CD8-positive, alpha-beta memory T cell (primary cell): Measurements from ENCODE around the gene MRM1. TPM values are rescaled to one million over a fixed set of nuclear protein-coding genes. Genes with fewer than 3 reads are reported as not detected.
"Not testable (repeated sequence)": the region's sequence is repeated elsewhere in the genome, so short reads cannot be mapped to it uniquely, and the experiment has no call there.

ENCODE experiments used
- CTCF ChIA-PET: fragments of 350-600 bp; sonication (Branson Sonifier 250); formaldehyde crosslinking; loops from one replicate; lab custom pipeline; 2021; ENCODE audit warnings: antibody characterized with exemption; lab: Charles Lee
- POLR2A ChIA-PET: fragments of 350-600 bp; sonication (Branson Sonifier 250); formaldehyde crosslinking; loops from one replicate; lab custom pipeline; 2021; ENCODE audit warnings: antibody characterized with exemption; lab: Charles Lee
- DNase-seq, 5 donors: peaks; one replicate each; pipeline versions ENCODE4 v3.0.0 to v3.0.0-alpha.2; 2020 to 2022; ENCODE audit warnings: mixed read lengths in 1 of 5
- H3K27ac ChIP-seq: one replicate; pipeline ENCODE4 v1.7.0; 2013; ENCODE audit warnings: low read depth, mild to moderate bottlenecking, low read length, moderate library complexity
- H3K27me3 ChIP-seq: 2 replicates; pipeline ENCODE4 v1.7.0; 2013; ENCODE audit warnings: low read length, mild to moderate bottlenecking; ENCODE audit not compliant: insufficient read depth, poor library complexity, severe bottlenecking
- H3K36me3 ChIP-seq: 2 replicates; pipeline ENCODE4 v1.7.0; 2013; ENCODE audit warnings: mild to moderate bottlenecking, low read length, moderate library complexity; ENCODE audit not compliant: insufficient read depth
- H3K4me1 ChIP-seq: 2 replicates; pipeline ENCODE4 v1.7.0; 2013; ENCODE audit warnings: mild to moderate bottlenecking, low read length, moderate library complexity; ENCODE audit not compliant: insufficient read depth
- H3K4me3 ChIP-seq: 2 replicates; pipeline ENCODE4 v1.7.0; 2013; ENCODE audit warnings: mild to moderate bottlenecking, low read length
- H3K9me3 ChIP-seq: 2 replicates; pipeline ENCODE4 v1.7.0; 2013; ENCODE audit warnings: mild to moderate bottlenecking, low read length
- H3K27ac Mint-ChIP-seq, 8 donors: one replicate each; pipeline ENCODE4 v1.8.0; 2020 to 2021; ENCODE audit warnings: mixed read lengths in 8 of 8, mild to moderate bottlenecking in 6 of 8, inconsistent platforms in 3 of 8, moderate library complexity in 3 of 8
- H3K27me3 Mint-ChIP-seq, 2 donors: one replicate each; pipeline ENCODE4 v1.8.0; 2020 to 2021; ENCODE audit warnings: mixed read lengths in 2 of 2, mild to moderate bottlenecking in 1 of 2, moderate library complexity in 1 of 2
- H3K36me3 Mint-ChIP-seq, 3 donors: one replicate each; pipeline ENCODE4 v1.8.0; 2020 to 2021; ENCODE audit warnings: mixed read lengths in 3 of 3, inconsistent platforms in 1 of 3, mild to moderate bottlenecking in 1 of 3
- H3K4me1 Mint-ChIP-seq, 3 donors: one replicate each; pipeline ENCODE4 v1.8.0; 2020 to 2021; ENCODE audit warnings: mixed read lengths in 3 of 3, inconsistent platforms in 1 of 3, mild to moderate bottlenecking in 1 of 3
- H3K4me3 Mint-ChIP-seq, 7 donors: one replicate each; pipeline ENCODE4 v1.8.0; 2020 to 2021; ENCODE audit warnings: mixed read lengths in 7 of 7, mild to moderate bottlenecking in 6 of 7, moderate library complexity in 4 of 7, inconsistent platforms in 2 of 7
- H3K9me3 Mint-ChIP-seq, 5 donors: one replicate each; pipeline ENCODE4 v1.8.0; 2020 to 2022; ENCODE audit warnings: mixed read lengths in 5 of 5, mild to moderate bottlenecking in 3 of 5, moderate library complexity in 2 of 5, inconsistent platforms in 1 of 5
- polyA plus RNA-seq: library from polyadenylated mRNA; unstranded; fragments of 300-500 nt; fragmentation: Illumina TruSeq; gene quantifications from one replicate; pipeline ENCODE4 v1.2.3, GENCODE V29; 2021
- total RNA-seq, 2 experiments: library from RNA; stranded (reverse); gene quantifications; one replicate each; pipeline ENCODE4 v1.2.3, GENCODE V29; 2021

MRM1 gene
- total and polyA plus RNA-seq, 3 experiments from 2014 or later, result 5.3 to 24.9 (median 24.7) TPM

- Mint-ChIP-seq H3K36me3 (peaks cover 0 to 11% (median 2%) of the 10 kb centered on the region in 3 donors), H3K4me3 (peak overlapping the region; percentile 88 to 94 (median 92)), H3K27me3 (peaks cover 0 to 2% of the 10 kb centered on the region in 2 donors), H3K27ac (peak overlapping the region in 7 of 8 donors; percentile 46 to 92 (median 72)), H3K4me1 (peaks cover 37 to 49% (median 45%) of the 10 kb centered on the region in 3 donors), H3K9me3 (no peaks in the 10 kb centered on the region)
- Histone ChIP-seq H3K4me3 (peak overlapping the region; percentile 97), H3K36me3 (no peaks in the 10 kb centered on the region), H3K4me1 (peaks cover 28% of the 10 kb centered on the region), H3K27ac (peak overlapping the region; percentile 76), H3K27me3 (no peaks in the 10 kb centered on the region), H3K9me3 (no peaks in the 10 kb centered on the region)
- ChIA-PET CTCF (interaction anchor here (0.7 to 3.9 kb wide), 20 partner anchors 9 to 1190 kb away, joined by 3 to 24 read pairs (median 5); partner anchors contain the start of genes MYO19 and PIGW), POLR2A (interaction anchor here (0.5 to 2.4 kb wide), 9 partner anchors 9 to 347 kb away, joined by 3 to 8 read pairs (median 5); partner anchors contain the start of genes AATF, DHRS11, MYO19 and PIGW)
- peak in 1 of 5 donors; percentile 11 for DNase-seq
Measured at GRCh38 chr17:36602030-36602748, 806 bp downstream of the MRM1 start.

GRCh38 chr17:36602924-36603384, 1.6 kb downstream of the MRM1 start:
- ChIA-PET POLR2A (interaction anchor here (0.7 to 2.4 kb wide), 3 partner anchors 12 to 68 kb away, joined by 4 to 8 read pairs (median 5); partner anchors contain the start of genes DHRS11, MYO19 and PIGW), CTCF (interaction anchor here (0.6 to 3.9 kb wide), 23 partner anchors 8 to 1189 kb away, joined by 3 to 24 read pairs (median 5); partner anchors contain the start of genes AATF, MYO19 and PIGW)
- Mint-ChIP-seq H3K9me3 (no peaks in the 10 kb centered on the region), H3K4me3 (peak overlapping the region; percentile 88 to 94 (median 92)), H3K27ac (peak overlapping the region in 6 of 8 donors; percentile 48 to 74 (median 62)), H3K36me3 (peaks cover 0 to 15% (median 4%) of the 10 kb centered on the region in 3 donors), H3K27me3 (peaks cover 0 to 2% of the 10 kb centered on the region in 2 donors), H3K4me1 (peaks cover 39 to 54% (median 49%) of the 10 kb centered on the region in 3 donors)
- Histone ChIP-seq H3K4me1 (peaks cover 28% of the 10 kb centered on the region), H3K9me3 (no peaks in the 10 kb centered on the region), H3K27me3 (no peaks in the 10 kb centered on the region), H3K36me3 (no peaks in the 10 kb centered on the region), H3K27ac (peak overlapping the region; percentile 76), H3K4me3 (peak overlapping the region; percentile 97)
- DNase-seq, result peak; percentile 52 to 80 (median 67)

DNA sequence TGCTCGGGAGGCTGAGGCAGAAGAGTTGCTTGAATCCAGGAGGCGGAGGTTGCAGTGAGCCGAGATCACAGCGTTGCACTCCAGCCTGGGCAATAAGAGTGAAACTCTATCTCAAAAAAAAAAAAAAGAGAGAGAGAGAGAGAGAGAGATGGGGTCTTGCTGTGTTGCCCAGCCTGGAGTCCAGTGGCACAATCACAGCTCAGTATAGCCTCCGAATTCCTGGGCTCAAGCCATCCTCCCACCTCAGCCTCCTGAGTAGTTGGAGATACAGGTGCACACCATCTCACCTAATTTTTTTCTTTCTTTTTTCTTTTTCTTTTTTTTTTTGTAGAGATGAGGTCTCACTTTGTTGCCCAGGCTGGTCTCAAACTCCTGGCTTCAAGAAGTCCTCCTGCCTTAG, 3.6 kb downstream of the MRM1 start:
- CTCF ChIA-PET, result interaction anchor here (0.7 to 2.0 kb wide), 2 partner anchors 104 to 344 kb away, joined by 3 to 5 read pairs; partner anchors contain the start of gene AATF
- POLR2A ChIA-PET, H3K27me3 Mint-ChIP-seq, H3K4me3 ChIP-seq, H3K9me3 ChIP-seq, DNase-seq, H3K27ac ChIP-seq, H3K9me3 Mint-ChIP-seq, H3K27me3 ChIP-seq, H3K36me3 ChIP-seq: not testable (repeated sequence)
- H3K4me1 Mint-ChIP-seq, result peaks cover 42 to 69% (median 61%) of the 10 kb centered on the region in 3 donors
- peaks cover 0 to 19% (median 6%) of the 10 kb centered on the region in 3 donors for H3K36me3 Mint-ChIP-seq
- peak overlapping the region in 1 of 8 donors; percentile 6 for H3K27ac Mint-ChIP-seq
- H3K4me1 ChIP-seq, result peaks cover 28% of the 10 kb centered on the region
- peak overlapping the region in 2 of 7 donors; percentile 68 to 74 for H3K4me3 Mint-ChIP-seq

DNA sequence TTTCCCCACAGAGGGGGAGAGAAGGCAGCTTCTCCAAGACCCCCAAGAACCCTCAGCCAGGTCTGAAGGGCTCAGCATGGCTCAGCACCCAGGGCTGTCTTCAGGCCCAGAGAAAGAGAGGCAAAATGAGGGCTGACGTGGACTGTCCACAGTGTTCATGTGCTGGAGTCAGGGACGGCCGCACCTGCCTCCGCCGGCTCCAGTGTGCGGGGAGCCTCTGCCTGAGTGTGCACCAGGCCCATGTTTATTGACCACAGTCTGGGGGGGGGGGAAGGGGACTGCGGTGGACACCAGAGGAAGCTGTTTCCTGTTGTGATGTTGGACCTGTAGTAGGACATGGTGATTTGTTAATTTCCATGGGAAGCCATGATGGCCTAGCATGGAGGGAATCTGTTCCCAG, 6.9 kb downstream of the MRM1 start:
- H3K27ac Mint-ChIP-seq, result no peak overlapping the region
- no peak overlapping the region for H3K4me3 Mint-ChIP-seq
- peaks cover 0 to 14% (median 6%) of the 10 kb centered on the region in 3 donors for H3K36me3 Mint-ChIP-seq
- ChIA-PET CTCF (no interaction called here), POLR2A (no interaction called here)
- peaks cover 12% of the 10 kb centered on the region for H3K4me1 ChIP-seq
- no peaks in the 10 kb centered on the region for H3K9me3 ChIP-seq
- no peak overlapping the region for H3K27ac ChIP-seq
- peaks cover 0 to 2% of the 10 kb centered on the region in 2 donors for H3K27me3 Mint-ChIP-seq
- H3K4me3 ChIP-seq, result no peak overlapping the region
- H3K36me3 ChIP-seq, result no peaks in the 10 kb centered on the region
- H3K9me3 Mint-ChIP-seq, result no peaks in the 10 kb centered on the region
- DNase-seq, result no peak
- H3K27me3 ChIP-seq, result no peaks in the 10 kb centered on the region
- peaks cover 23 to 48% (median 42%) of the 10 kb centered on the region in 3 donors for H3K4me1 Mint-ChIP-seq

DNA sequence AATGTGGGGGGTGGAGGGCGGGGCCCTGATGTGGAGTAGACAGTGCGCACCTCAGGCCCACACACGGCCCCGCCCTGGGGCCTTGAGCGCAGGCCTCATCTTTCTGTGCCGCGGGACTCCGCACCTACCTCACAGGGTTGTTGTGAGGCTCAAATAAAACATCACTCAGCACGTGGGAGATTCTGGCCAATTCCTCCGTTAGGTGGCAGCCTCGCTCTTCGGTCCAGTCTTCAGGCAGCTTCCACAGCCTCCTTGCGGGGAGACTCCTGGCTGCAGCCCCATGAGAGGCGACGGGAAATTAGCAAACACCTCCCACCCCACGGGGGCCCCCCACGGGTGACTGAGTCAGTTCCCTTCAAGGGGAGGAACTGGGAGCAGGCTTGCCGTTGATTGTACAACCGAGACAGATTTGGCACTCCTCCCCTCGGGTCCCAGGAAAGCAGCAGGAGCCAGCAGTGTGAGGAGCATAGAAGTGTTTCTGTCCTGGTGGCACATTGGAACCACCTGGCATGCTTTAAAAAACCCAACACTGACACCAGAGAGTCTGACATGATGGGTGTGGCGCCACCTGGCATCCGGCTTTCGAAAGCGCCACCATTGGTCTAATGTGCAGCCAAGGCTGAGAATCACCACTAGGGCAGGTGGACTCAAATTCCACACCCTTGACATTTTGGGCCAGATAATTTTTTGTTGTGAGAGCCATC, 7.6 kb downstream of the MRM1 start:
- Histone ChIP-seq H3K27ac (no peak overlapping the region), H3K36me3 (no peaks in the 10 kb centered on the region), H3K9me3 (no peaks in the 10 kb centered on the region), H3K4me3 (no peak overlapping the region), H3K4me1 (peaks cover 6% of the 10 kb centered on the region), H3K27me3 (no peaks in the 10 kb centered on the region)
- CTCF ChIA-PET, result no interaction called here
- H3K4me1 Mint-ChIP-seq, result peaks cover 22 to 41% (median 38%) of the 10 kb centered on the region in 3 donors
- peak overlapping the region in 1 of 8 donors; percentile 26 for H3K27ac Mint-ChIP-seq
- H3K36me3 Mint-ChIP-seq, result peaks cover 0 to 14% (median 6%) of the 10 kb centered on the region in 3 donors
- DNase-seq, result no peak
- H3K4me3 Mint-ChIP-seq, result no peak overlapping the region
- no peaks in the 10 kb centered on the region for H3K9me3 Mint-ChIP-seq
- H3K27me3 Mint-ChIP-seq, result peaks cover 0 to 2% of the 10 kb centered on the region in 2 donors
- POLR2A ChIA-PET, result no interaction called here

- H3K4me1 Mint-ChIP-seq, result peaks cover 18 to 36% (median 33%) of the 10 kb centered on the region in 3 donors
- CTCF ChIA-PET, result no interaction called here
- peaks cover 0 to 14% (median 6%) of the 10 kb centered on the region in 3 donors for H3K36me3 Mint-ChIP-seq
- Histone ChIP-seq H3K9me3 (no peaks in the 10 kb centered on the region), H3K4me3 (no peak overlapping the region), H3K4me1 (peaks cover 4% of the 10 kb centered on the region), H3K27me3 (no peaks in the 10 kb centered on the region), H3K36me3 (no peaks in the 10 kb centered on the region), H3K27ac (no peak overlapping the region)
- DNase-seq, result no peak
- no peak overlapping the region for H3K4me3 Mint-ChIP-seq
- POLR2A ChIA-PET, result no interaction called here
- H3K27ac Mint-ChIP-seq, result peak overlapping the region in 1 of 8 donors; percentile 26
- H3K9me3 Mint-ChIP-seq, result no peaks in the 10 kb centered on the region
- H3K27me3 Mint-ChIP-seq, result peaks cover 0 to 2% of the 10 kb centered on the region in 2 donors
Measured at GRCh38 chr17:36609498-36609862, 8.1 kb downstream of the MRM1 start.

DNA sequence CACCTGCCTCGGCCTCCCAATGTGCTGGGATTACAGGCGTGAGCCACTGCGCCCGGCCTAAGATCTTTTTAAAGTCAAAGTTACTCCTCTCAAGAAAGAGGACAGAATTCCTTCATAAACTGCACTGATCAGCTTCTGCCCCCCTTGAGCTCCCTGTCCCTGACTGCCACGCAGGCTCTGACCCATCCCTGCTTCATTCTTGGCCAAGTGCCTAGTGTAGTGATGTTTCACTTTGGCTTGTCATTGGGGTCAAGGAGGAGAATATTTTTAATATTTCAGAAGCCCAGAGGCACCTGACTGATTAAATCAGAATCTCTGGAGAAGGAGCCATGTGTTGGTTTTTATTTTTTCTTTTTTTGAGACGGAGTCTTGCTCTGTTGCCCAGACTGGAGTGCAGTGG, 9.1 kb downstream of the MRM1 start:
- H3K27me3 Mint-ChIP-seq, result no peaks in the 10 kb centered on the region
- Histone ChIP-seq H3K27me3 (no peaks in the 10 kb centered on the region), H3K4me3 (no peak overlapping the region), H3K4me1 (peaks cover 3% of the 10 kb centered on the region), H3K9me3 (no peaks in the 10 kb centered on the region), H3K36me3 (no peaks in the 10 kb centered on the region), H3K27ac (no peak overlapping the region)
- no peak for DNase-seq
- POLR2A ChIA-PET, result no interaction called here
- H3K4me1 Mint-ChIP-seq, result peaks cover 13 to 29% (median 24%) of the 10 kb centered on the region in 3 donors
- peaks cover 0 to 11% (median 4%) of the 10 kb centered on the region in 3 donors for H3K36me3 Mint-ChIP-seq
- CTCF ChIA-PET, result interaction anchor here (1.7 kb wide), 1 partner anchor 9 kb away, joined by 7 read pairs; the partner anchor contains the start of gene MRM1
- no peaks in the 10 kb centered on the region for H3K9me3 Mint-ChIP-seq
- no peak overlapping the region for H3K4me3 Mint-ChIP-seq
- H3K27ac Mint-ChIP-seq, result no peak overlapping the region
